ENCODE measurements around the gene FRS3.

Gene FRS3

GRCh38 chr6:41779788-41780550, at the start of gene FRS3:
FRS3 (minus strand) TSS chr6:41779900; CDS start chr6:41776987, 2,913 bp downstream.
- Histone ChIP-seq H3K27ac (ENCODE audit: extremely low read depth, low read depth, low read length) (peak within 1 kb of the TSS; percentile 52; the same call in 1 of the 2 replicates), H3K4me1 (ENCODE audit: control insufficient read depth, insufficient read depth, low read length) (peaks cover 6% of the 10 kb centered on the region), H3K36me3 (ENCODE audit: control insufficient read depth in 2 of 2, insufficient read depth in 1 of 2, low read length in 2 of 2) (peaks cover 4 to 21% of the 10 kb centered on the region in 2 experiments; a peak in 1 of 3 replicates), H3K4me3 (ENCODE audit: low read depth, low read length) (peak within 1 kb of the TSS; percentile 59), H3K9me3 (ENCODE audit: control insufficient read depth, insufficient read depth, low read depth, low read length) (no peaks in the 10 kb centered on the region)
- ChIA-PET CTCF (interaction anchor here (0.6 to 10.9 kb wide), 5 partner anchors 47 to 331 kb away, joined by 3 to 192 read pairs (median 3); no protein-coding TSS in a partner anchor), POLR2A (interaction anchor here (1.0 kb wide), 1 partner anchor 46 kb away, joined by 6 read pairs; no protein-coding TSS in a partner anchor)
- peak; percentile 81 for TF ChIP-seq GLIS2 (tag by site-specific recombination; IDR thresholded peaks at IDR 0.05)
- TF ChIP-seq ZNF311 (tag by site-specific recombination; IDR thresholded peaks at IDR 0.05; ENCODE audit: borderline replicate concordance): no peak
- TF ChIP-seq ZNF707 (tag by site-specific recombination; IDR thresholded peaks at IDR 0.05): no peak
- 0 out of 2 replicates have a peak, but pooled peaks have one; percentile 51 for TF ChIP-seq ZBTB17 (tag by site-specific recombination; IDR thresholded peaks at IDR 0.05)
- peak; percentile 67; the same call in 1 of the 2 replicates for TF ChIP-seq ZSCAN18 (tag by site-specific recombination; IDR thresholded peaks at IDR 0.05)
- peak; percentile 40; the same call in 1 of the 2 replicates for TF ChIP-seq ZNF449 (tag by site-specific recombination; IDR thresholded peaks at IDR 0.05)
- TF ChIP-seq BCL11B (tag by site-specific recombination; IDR thresholded peaks at IDR 0.05; ENCODE audit: low read depth): no peak; the same call in 1 of the 2 replicates
- TF ChIP-seq ZNF146 (tag by site-specific recombination; IDR thresholded peaks at IDR 0.05): no peak
- TF ChIP-seq ZNF416 (tag by site-specific recombination; IDR thresholded peaks at IDR 0.05): no peak
- TF ChIP-seq ZNF792 (tag by site-specific recombination; IDR thresholded peaks at IDR 0.05): no peak
- no peak for TF ChIP-seq ZNF510 (tag by site-specific recombination; IDR thresholded peaks at IDR 0.05; ENCODE audit: insufficient replicate concordance)
- TF ChIP-seq ZBTB7A (tag by site-specific recombination; IDR thresholded peaks at IDR 0.05; ENCODE audit: low read depth): no peak; the same call in none of the 2 replicates
- peak; percentile 81 for TF ChIP-seq KLF1 (tag by site-specific recombination; IDR thresholded peaks at IDR 0.05)
- peak; percentile 74; the same call in 1 of the 2 replicates for TF ChIP-seq ZNF629 (tag by site-specific recombination; IDR thresholded peaks at IDR 0.05)
- no peak for TF ChIP-seq ZNF23 (tag by site-specific recombination; IDR thresholded peaks at IDR 0.05; ENCODE audit: borderline replicate concordance)
- TF ChIP-seq INSM2 (tag by site-specific recombination; IDR thresholded peaks at IDR 0.05): peak; percentile 16; the same call in 1 of the 2 replicates
- no peak for TF ChIP-seq ZNF302 (tag by site-specific recombination; IDR thresholded peaks at IDR 0.05; ENCODE audit: low read depth)
- peak; percentile 75; the same call in 1 of the 2 replicates for TF ChIP-seq ZNF324 (tag by site-specific recombination; IDR thresholded peaks at IDR 0.05)
- peak; percentile 35; the same call in 1 of the 2 replicates for TF ChIP-seq ZBTB21 (tag by site-specific recombination; IDR thresholded peaks at IDR 0.05)
- peak; percentile 42; the same call in 1 of the 2 replicates for TF ChIP-seq ZNF366 (tag by site-specific recombination; conservative IDR thresholded peaks at IDR 0.05)
- peak; percentile 41; the same call in 1 of the 2 replicates for TF ChIP-seq ZXDB (tag by site-specific recombination; IDR thresholded peaks at IDR 0.05)
- TF ChIP-seq ZNF114 (tag by site-specific recombination; IDR thresholded peaks at IDR 0.05): no peak
- peak; percentile 94 for TF ChIP-seq ZFHX2 (tag by site-specific recombination; conservative IDR thresholded peaks at IDR 0.05)
- TF ChIP-seq ZNF654 (tag by site-specific recombination; IDR thresholded peaks at IDR 0.05; ENCODE audit: low read depth): peak; percentile 81
- TF ChIP-seq PRDM10 (tag by site-specific recombination; IDR thresholded peaks at IDR 0.05): peak; percentile 81; the same call in 1 of the 2 replicates
- TF ChIP-seq ZNF768 (tag by site-specific recombination; IDR thresholded peaks at IDR 0.05): no peak
- TF ChIP-seq ZNF18 (tag by site-specific recombination; IDR thresholded peaks at IDR 0.05): no peak
- TF ChIP-seq ZNF664 (tag by site-specific recombination; IDR thresholded peaks at IDR 0.05): no peak
